AG09309 (cell line): Measurements from ENCODE around the gene TRAPPC6A.
"Not testable (repeated sequence)": the region's sequence is repeated elsewhere in the genome, so short reads cannot be mapped to it uniquely, and the experiment has no call there.

Experiments
- DNase-seq: peaks from one replicate; pipeline ENCODE4 v3.0.0-alpha.2; 2010; ENCODE audit warnings: low read depth
- H3K4me3 ChIP-seq: 2 replicates; pipeline ENCODE4 v1.5.1; 2011; ENCODE audit warnings: mild to moderate bottlenecking, low read depth, low read length, moderate library complexity; ENCODE audit not compliant: control insufficient read depth
- CTCF ChIP-seq: IDR thresholded peaks from 2 replicates; pipeline ENCODE4 v1.5.1; 2011; ENCODE audit warnings: mild to moderate bottlenecking, low read depth, low read length, inconsistent platforms; ENCODE audit not compliant: insufficient read depth, control insufficient read depth; ENCODE audit errors: missing control alignments

TRAPPC6A gene

GRCh38 chr19:45123440-45123850, 54.6 kb downstream of the TRAPPC6A start:
- H3K4me3 ChIP-seq = no peak overlapping the region
- TF ChIP-seq CTCF = no peak
- DNase-seq = no peak

GRCh38 chr19:45122832-45123231, 55.2 kb downstream of the TRAPPC6A start:
- no peak overlapping the region for H3K4me3 ChIP-seq
- TF ChIP-seq CTCF = no peak
- DNase-seq = no peak

GRCh38 chr19:45121827-45122345, 56.2 kb downstream of the TRAPPC6A start:
- no peak overlapping the region for H3K4me3 ChIP-seq
- TF ChIP-seq CTCF = no peak
- no peak for DNase-seq

- DNase-seq = no peak
- no peak overlapping the region for H3K4me3 ChIP-seq
- TF ChIP-seq CTCF = no peak
Measured at GRCh38 chr19:45119582-45119981, 58.5 kb downstream of the TRAPPC6A start.

- DNase-seq, H3K4me3 ChIP-seq: not testable (repeated sequence)
Measured at GRCh38 chr19:45118591-45119355, 59.3 kb downstream of the TRAPPC6A start.

GRCh38 chr19:45118106-45118505, 59.9 kb downstream of the TRAPPC6A start:
- H3K4me3 ChIP-seq = no peak overlapping the region
- no peak for DNase-seq
- TF ChIP-seq CTCF = no peak

GRCh38 chr19:45117671-45118070, 60.4 kb downstream of the TRAPPC6A start:
- no peak for DNase-seq
- H3K4me3 ChIP-seq = no peak overlapping the region
- no peak for TF ChIP-seq CTCF
